A549 treated with Mapracorat at 1 μM for 4 hours (cell line): ENCODE data around the gene DNAJB13. TPM values are rescaled to one million over a fixed set of nuclear protein-coding genes. Genes with fewer than 3 reads are reported as not detected.

Source experiments
- total RNA-seq: library from RNA; stranded (reverse); fragments of 200-300 nt; extraction: Qiagen RNA extraction; gene quantifications from 5 replicates; pipeline ENCODE4 v1.2.3, GENCODE V29; 2022

DNAJB13 gene
- 0.30 to 0.81 TPM (median 0.51 TPM) in 5 replicates for total RNA-seq

GRCh38 chr11:73950869-73951710 lies at the start of gene DNAJB13:
Gene DNAJB13 (plus strand): TSS chr11:73951026. CDS start chr11:73951070, 44 bp downstream.

GRCh38 chr11:73982595-73982989 lies 31.8 kb downstream of the DNAJB13 start, which contains the start of gene UCP2:
Gene UCP2 (minus strand): TSS chr11:73982843. CDS start chr11:73978378, 4,465 bp downstream.

GRCh38 chr11:74008373-74009229 lies 57.8 kb downstream of the DNAJB13 start, which contains the start of gene UCP3:
Gene UCP3 (minus strand): TSS chr11:74009085. CDS start chr11:74007042, 2,043 bp downstream.

Other genes with a start within 250 kb of the DNAJB13 start
- gene RAB6A, start 190.0 kb upstream of the DNAJB13 start, total RNA-seq = 51.8 to 63.5 TPM (median 62.0 TPM) in 5 replicates
- 43.5 to 51.3 TPM (median 48.0 TPM) in 5 replicates for gene MRPL48, start 163.2 kb upstream of the DNAJB13 start, total RNA-seq
- 124 to 139 TPM (median 130 TPM) in 5 replicates for gene COA4, start 74.2 kb upstream of the DNAJB13 start, total RNA-seq
- 10.3 to 13.0 TPM (median 11.9 TPM) in 5 replicates for gene PAAF1, start 74.0 kb upstream of the DNAJB13 start, total RNA-seq
- gene UCP2, start 31.8 kb downstream of the DNAJB13 start, total RNA-seq = 79.3 to 96.8 TPM (median 84.6 TPM) in 5 replicates
- 1.2 to 1.7 TPM (median 1.3 TPM) in 5 replicates for gene UCP3, start 58.1 kb downstream of the DNAJB13 start, total RNA-seq
- 16.3 to 18.1 TPM (median 16.9 TPM) in 5 replicates for gene C2CD3, start 220.0 kb downstream of the DNAJB13 start, total RNA-seq
- gene PPME1, start 220.3 kb downstream of the DNAJB13 start, total RNA-seq = 51.5 to 55.8 TPM (median 54.1 TPM) in 5 replicates